NCI-H2227 (cell line): Measurements from ENCODE around the gene SUCNR1.
A peak's percentile ranks its signal among the peaks of the same experiment; 100 is the strongest.
"Not testable (repeated sequence)": the region's sequence is repeated elsewhere in the genome, so short reads cannot be mapped to it uniquely, and the experiment has no call there.

Experiments
- DNase-seq: peaks from one replicate; lab custom pipeline; 2025; ENCODE audit not compliant: unreplicated experiment; lab: John Stamatoyannopoulos, UW

SUCNR1 gene

DNA sequence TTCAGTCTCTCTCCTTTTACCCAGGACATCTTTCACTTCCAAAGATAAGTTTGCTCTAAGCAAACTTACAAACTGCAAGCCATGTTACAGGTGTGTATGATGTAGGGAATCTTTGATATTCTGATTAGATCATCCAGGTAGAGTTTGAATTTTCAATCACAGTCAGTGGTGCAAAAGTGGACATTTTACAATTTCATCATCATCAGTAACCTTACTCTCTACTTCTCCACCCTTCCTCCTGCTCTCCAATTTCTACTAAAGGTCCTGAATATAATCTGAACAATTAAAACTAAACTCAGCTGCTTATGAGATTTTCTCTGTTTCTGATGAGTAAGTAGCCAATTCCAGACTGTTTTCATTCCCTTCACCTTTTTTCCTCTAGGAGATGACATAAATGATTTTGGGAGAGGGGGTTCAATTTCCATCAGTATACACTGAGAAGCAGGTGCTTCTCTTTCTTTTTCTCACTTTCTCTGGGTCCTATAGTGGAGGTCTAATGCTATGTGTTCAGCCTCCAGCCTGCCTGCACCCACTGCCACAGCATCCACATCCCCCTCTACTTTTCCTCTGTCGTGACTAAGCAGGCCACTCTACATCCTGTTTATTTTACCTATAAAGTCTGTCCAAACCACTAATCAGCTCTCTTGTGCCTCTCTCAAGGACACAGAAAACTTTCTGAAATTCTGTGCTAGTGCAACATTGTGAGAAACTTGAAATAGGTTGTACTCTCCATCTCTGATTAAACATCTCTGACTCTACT is 27.6 kb downstream of the SUCNR1 start:
- DNase-seq, result no peak

DNA sequence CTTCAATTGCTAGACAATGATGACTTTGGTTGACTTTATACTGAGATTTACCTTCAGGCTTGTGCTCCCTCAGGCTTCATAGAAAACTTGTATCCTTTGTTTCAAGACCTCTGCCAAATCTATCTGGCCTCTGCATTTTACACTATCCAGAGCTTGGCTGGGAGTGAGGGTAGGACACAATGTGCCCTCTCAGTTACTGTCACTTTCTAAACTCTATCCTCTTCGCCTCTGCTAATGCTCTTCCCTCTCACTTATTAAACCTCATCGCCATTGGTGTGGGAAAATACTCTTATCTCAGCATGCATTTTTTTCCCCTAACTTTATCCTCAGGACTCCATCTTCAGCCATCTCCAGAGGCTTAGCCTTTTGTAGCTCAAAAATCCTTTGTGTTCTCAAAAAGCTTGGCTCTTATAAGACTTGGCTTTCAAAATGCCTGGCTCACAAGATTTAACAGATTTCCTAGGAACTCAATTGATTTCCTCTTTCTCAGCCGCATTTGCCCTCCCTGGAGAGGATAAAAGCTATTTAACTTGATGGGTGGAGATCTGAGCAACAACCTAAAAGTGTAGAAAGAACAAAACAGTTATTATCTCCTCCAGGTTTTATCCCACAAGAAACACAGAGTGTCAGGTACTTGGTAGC is 28.3 kb downstream of the SUCNR1 start:
- no peak for DNase-seq

DNA sequence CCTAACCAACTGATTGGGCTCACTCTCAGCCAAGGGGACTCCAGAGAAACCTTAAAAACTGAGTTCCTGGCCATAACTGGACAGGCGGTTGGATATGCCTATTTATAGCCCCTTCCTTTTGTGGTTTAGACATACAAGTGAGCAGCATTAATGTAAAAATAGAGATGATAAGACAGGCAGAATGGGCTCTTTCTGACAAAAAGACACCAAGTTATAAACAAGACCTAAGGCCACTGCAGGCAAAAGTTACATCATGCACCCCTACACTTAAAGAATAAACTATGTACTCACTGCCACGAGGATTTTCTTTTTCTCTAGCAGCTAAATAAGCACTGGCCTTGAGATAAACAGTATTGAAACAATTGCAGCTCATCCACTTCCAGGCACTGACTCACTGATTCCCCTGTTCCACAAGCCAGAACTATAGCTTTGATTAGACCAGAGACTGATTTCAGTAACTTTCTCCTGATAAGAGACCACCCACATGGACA is 30.1 kb downstream of the SUCNR1 start:
- DNase-seq, result no peak

DNA sequence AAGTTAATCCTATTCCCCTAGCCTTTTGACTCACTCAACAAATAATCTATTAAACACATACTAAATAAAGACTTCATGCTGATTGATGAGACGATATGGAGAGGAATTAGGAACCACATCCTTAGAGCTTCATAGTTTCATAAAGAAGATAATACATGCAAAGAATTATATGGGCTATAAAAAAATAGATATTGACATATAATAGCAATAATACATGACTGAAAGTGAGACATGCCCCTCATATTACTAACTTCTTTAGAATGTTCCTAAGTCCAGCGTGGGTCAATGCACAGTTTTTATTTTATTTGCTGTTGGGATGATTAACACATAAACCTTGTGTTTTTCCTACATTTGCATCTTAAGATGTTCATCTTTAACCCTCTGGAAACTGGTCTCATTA is 32.2 kb downstream of the SUCNR1 start:
- DNase-seq, result no peak

DNA sequence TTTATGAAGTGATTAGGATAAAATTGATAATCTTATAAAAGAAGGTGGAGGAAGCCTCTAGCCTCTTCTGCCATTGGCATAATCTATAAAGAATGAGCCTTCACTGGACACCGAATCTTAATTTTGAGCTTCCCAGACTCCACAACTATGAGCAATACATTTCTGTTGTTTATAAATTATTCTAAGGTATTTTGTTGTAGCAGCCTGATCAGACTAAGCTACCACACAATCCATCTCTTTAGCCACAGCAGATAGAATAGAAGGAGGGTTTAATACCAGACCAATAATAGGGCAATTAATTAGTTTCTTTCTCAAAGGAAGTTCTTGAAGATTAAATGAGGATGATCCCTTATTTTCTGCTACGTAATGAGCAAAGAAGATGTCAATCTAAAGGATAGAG is 33.3 kb downstream of the SUCNR1 start:
- no peak for DNase-seq

DNA sequence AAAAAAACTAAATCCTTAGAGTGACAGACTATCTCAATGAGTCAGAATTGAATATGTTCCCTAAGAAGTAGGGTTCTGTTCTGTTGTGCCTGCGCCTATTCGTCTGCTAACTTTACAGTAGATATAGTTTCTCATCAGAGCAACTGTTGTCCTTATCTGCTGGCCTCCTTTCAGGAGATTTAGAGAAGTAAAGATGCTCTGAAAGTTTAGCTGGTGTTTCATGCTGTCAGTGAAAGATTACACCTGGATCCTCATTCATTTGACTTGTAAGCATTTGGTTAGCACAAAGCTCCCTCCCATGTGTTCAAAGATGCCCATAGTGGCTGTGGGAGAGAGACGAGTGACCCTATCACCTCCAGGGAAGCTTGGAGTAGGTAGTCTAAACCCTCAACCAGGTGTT is 35.0 kb downstream of the SUCNR1 start:
- no peak for DNase-seq

DNA sequence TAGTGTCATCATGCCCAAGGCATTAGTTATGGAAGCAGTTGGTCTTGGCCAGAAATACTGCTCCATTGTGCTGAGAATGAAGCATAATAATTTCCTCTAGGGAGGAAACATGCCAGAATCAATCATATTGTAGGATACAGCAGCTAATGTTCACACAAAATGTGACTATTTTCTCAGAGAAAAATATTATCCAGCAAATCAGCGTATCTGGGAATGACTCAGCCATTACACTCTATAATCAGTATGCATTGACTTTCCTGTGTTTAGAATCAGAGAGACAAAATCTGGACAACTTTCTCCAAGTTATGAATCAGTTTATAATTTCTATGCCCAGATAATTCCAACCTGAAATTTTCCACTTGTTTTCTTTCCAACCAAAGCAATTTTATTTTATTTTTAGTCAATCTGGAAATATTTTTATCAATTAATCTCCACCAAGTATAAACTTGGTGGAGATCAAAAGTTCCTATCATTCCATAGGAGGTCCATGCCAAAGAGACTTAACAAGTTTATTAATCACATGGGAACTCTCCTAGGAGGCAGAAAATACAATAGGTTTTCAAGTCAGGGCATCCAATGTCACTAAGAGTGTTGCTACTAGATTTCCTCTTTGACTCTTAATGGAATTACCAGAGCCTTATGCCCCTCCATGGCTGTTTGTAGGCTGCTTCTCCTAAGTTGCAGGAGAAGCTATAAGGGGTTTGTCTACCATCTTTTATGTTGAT is 36.4 kb downstream of the SUCNR1 start:
- DNase-seq, result no peak

DNA sequence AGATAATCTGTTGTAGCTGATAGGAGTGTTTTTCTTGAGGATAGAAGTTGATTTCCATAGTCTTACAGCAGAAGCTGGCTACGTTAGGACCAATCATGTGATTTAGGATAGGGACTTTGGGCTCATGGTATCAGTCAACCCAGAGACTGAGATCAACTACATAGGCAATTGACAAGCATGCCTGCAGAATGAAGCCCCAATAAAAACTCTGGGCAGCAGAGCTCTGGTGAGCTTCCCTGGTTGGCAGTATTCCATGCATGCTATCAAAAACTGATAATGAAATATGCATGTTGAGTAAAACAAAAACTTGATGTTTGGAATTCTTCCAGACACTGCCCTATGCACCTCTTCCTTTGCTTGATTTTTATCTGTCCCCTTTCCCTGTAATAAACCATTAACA is 38.0 kb downstream of the SUCNR1 start:
- DNase-seq, result no peak

DNA sequence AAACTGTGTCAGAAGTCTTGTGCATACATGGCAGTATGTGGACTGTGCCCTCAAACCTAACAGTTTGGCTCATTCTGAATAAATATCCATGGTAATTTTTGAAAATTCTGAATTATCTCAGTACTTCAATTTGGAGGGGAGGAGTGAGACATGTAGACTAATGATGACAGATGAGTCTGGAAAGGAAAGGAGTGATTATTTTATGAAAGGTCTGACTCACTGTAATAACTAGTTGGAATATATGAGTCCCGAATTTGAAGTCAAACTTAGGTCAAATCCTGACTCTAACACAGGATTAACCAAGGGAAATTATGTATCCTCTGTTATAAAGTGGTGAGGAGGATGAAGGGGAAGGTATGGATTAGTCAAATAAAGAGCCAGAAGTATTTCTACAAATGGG is 38.6 kb downstream of the SUCNR1 start:
- DNase-seq, result no peak

DNA sequence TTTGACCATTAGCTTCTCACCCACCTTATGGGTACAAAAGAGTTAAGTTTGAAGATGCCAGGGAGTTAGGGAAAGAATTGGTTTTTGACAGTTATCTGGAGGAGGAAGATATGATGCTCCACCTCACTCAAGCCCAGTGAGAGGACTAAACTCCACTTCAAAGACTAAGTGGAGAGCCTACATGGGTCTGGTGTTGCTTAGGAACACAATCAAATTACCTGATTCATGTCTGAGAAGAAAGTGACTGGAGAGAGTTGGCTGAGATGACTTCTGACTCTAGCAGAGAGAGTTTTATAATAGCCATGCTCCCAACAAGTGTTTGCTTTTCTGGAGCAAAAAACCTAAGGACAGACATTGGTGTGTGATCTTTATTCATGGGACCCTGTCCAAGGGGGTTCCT is 43.3 kb downstream of the SUCNR1 start:
- DNase-seq, result no peak

DNA sequence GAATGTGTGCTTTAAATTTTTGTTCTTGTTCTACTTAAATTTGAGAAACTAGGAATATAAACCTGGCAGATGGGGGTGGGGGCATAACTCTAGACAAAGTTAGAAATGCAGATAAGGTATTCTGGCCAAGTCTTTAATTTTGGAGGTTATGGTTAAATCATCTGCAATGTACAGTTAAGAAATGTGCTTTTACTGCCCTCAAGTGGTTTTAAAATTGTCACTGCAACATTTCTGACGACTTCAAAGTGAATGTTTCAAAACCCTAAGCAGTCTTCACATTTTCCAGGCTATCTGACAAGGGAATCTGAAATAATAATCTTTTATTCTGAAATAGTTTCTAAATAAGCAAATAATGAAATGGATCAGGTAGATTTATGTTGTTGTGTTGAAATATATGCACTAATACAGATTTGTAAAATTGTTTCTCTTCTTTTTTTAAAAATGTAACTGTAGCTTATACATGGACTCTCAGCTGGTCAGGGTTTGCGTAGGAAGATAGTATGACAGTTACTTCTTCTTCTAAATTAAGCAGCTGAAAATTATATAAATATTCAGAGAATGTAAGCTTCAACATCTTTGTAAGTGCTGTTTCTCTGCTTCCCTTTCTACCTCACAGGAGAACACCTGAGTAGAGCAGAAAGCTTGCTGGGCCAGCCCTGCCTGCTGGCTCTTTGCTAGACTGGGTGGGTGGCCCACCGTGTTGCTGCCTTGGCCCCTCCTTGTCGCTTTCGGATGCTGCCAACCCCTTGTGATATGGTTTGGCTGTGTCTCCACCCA is 45.0 kb downstream of the SUCNR1 start:
- DNase-seq, result peak; percentile 23

DNA sequence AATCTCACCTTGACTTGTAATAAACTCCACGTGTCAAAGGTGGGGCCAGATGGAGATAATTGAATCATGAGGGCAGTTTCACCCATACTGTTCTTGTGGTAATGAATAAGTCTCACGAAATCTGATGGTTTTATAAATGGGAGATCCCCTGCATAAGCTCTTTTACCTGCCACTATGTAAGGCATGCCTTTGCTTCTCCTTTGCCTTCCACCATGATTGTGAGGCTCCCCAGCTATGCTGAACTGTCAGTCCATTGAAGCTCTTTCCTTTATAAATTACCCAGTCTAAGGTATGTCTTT is 45.5 kb downstream of the SUCNR1 start:
- DNase-seq, result no peak

DNA sequence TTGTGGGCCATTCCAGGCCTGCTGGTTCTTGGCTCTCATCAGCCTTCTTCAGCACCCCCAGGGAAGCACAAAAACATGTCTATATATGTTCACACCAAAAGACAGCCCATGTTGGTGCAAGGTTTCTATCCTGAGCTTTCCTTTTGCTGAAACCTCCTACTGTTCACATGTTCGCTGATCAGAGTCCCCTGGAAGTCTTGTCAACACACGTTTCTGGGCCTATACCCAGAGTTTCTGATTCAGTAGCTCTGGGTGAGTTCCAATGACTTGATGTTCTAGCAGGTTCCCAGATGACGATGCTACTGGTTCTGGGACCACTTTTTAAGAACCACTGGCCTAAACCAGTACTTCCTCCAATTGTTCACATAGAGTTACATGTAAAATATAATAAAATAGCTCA is 46.0 kb downstream of the SUCNR1 start:
- DNase-seq, result no peak

DNA sequence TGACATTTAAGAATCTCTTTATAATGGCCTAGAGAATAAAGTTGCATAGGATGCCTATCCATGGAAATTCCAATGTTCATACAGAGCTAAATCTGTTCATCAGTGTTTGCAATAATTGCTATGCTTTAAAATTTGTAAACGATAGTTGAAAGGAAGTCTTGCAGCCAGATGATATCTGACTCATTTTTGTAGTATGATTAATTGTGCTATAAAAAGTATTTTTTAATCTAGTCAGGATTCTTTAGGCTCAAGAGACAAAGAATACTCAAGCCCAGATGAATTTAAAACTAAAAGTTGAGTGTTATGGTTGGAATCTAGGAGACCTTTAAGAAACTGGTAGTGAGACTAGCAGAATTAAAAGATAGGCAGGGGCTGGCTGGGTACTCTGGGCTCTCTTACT is 50.5 kb downstream of the SUCNR1 start:
- no peak for DNase-seq

DNA sequence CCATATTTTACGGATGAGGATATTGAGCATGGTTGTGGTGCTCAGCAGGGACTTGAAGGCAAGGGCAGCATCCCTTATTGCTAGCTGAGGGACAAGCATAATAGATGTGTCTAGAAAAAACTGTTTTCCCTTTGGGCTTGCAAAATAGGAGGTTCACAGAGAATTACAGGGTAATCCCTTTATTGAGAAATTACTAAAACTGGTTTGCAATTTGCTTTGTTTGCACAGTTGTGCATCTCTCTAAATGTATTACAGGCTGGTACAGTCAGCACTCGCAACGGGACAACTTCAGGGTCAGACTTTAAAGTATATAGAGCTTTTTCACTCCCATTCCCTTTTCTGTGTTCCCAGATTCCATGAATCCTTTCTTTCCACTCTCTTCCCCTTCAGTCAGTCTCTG is 51.3 kb downstream of the SUCNR1 start:
- no peak for DNase-seq

DNA sequence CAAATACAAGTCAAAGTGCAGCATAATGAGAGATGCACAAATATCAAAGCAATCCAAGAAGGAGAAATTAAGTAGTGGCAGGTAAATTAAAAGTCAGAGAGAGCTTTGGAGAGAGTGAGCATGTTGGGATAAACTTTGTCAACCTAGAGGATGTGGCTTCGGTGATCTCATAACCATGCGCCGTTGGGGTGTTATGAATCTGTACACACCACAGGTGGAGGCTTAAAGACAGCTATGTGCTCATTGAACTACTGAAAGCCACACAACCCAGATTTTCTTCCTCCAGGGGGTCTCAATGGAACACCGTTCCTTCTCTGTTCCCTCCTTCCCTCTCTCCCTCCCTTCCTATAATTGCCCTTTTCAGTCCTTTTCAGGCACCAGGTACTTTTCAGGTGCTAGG is 52.0 kb downstream of the SUCNR1 start:
- DNase-seq, result no peak

DNA sequence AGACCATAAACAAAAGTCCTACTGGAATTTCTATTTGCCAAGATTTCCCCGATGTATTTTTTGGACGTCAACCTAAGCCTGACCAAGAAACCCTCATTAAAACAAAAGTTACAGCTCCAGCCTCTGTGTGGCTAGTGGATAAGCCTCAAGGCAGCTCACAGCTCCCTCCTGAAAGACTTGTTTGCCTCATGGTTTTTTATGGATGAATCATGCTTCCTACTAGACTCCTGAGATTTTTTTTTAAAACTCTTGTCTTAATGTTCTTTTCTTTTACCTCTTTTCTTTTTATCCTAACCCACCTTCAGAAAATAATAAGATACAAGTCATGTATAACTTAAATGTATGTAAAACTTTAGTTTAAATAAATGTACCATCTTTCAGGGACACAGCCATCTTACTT is 52.4 kb downstream of the SUCNR1 start:
- DNase-seq, result no peak

DNA sequence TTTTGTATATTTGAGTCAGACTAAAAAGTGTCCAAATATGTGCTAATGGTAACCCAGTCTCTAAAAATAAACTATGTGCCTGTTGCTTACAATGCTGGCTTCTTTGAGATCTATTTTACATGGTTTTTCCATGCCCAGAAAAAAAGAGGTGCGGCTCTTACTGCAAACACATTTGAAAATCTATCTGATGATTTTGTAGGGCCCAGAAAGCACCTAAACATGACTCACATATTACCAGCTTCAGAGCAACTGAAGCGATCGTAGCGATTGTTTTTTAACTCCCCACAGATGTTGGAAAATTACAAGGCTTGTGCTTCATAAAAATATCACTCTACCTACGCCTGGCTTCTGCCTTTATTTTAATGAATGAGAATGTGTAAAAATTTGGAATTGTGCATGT is 53.5 kb downstream of the SUCNR1 start:
- DNase-seq, result no peak

DNA sequence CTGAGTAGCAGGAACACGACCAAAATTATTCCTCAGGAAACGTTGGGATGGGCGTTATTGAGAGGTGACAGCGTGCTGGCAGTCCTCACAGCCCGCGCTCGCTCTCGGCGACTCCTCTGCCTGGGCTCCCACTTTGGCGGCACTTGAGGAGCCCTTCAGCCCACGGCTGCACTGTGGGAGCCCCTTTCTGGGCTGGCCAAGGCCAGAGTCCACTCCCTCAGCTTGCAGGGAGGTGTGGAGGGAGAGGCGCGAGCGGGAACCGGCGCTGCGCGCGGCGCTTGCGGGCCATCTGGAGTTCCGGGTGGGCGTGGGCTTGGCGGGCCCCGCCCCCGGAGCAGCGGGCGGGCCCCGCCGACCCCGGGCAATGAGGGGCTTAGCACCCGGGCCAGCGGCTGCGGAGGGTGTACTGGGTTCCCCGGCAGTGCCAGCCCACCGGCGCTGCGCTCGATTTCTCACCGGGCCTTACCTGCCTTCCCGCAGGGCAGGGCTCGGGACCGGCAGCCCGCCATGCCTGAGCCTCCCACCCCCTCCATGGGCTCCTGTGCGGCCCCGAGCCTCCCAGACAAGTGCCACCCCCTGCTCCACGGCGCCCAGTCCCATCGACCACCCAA is 54.6 kb downstream of the SUCNR1 start:
- DNase-seq, result not testable (repeated sequence)

DNA sequence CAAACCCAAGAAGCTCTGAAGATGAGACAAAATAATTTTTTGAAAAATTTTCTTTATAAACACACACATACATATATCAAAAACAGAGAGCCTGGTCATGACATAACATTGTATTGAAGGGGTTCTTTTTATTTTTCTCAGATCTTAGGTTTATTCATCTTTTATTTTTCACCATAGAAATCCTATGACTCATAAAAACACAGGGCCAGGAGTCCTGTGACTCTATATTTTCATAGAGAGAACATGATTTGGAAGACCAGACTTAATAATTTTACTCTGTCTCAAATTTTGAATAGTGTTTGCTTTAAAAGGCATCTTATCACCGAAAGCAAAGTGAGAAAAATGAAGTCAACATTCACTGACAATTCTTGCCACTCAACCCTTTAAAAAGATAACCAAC is 57.7 kb downstream of the SUCNR1 start:
- no peak for DNase-seq

DNA sequence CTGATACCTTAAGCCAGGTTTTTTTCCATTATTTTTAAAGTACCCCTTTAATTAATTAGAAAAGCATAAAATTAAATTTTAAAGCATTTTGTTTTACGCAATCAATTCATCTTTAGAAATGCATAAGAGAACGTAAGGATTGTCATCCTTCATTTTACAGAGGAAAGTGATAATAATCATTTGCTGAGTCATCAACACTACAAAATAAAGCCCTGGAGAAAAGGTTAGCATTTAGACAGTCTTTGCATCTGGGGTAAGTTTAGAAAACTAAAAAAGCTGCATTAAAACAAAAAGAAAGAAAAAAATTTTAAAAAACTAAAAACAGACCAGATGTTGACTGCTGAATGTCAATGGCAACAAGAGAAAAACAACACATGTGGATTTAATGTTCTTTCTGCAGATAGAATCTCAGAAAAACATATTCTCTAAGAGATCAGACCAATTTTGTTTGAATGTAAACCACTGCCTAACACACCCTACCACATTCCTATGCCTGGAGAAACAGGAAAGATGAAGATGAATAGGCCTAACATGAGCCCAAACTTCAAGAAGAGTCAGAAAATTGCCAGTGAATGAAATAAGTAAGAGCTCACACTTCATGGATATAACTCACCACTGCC is 59.9 kb downstream of the SUCNR1 start:
- DNase-seq, result no peak
